AG04450 (cell line): ENCODE measurements around the gene TTLL9. TPM values are rescaled to one million over a fixed set of nuclear protein-coding genes. Genes with fewer than 3 reads are reported as not detected.
"Not testable (repeated sequence)": the region's sequence is repeated elsewhere in the genome, so short reads cannot be mapped to it uniquely, and the experiment has no call there.

Experiments
- CTCF ChIA-PET: fragments of 300-600, 350-600 bp; formaldehyde crosslinking; extraction: SDS; loops from one replicate; lab custom pipeline; 2022; ENCODE audit warnings: antibody characterized with exemption, inconsistent platforms; lab: Charles Lee
- POLR2A ChIA-PET: fragments of 350-600 bp; formaldehyde crosslinking; extraction: SDS; loops from one replicate; lab custom pipeline; 2021; ENCODE audit warnings: antibody characterized with exemption, inconsistent platforms; lab: Yijun Ruan, JAX
- DNase-seq: peaks from one replicate; pipeline ENCODE4 v3.0.0-alpha.2; 2011; ENCODE audit warnings: low read depth, low spot score
- H3K27ac ChIP-seq: one replicate; pipeline ENCODE4 v1.5.1; 2012; ENCODE audit warnings: low read depth, low read length, control low read depth
- H3K27me3 ChIP-seq: one replicate; pipeline ENCODE4 v1.6.0; 2012; ENCODE audit warnings: low read length; ENCODE audit not compliant: control insufficient read depth, insufficient read depth
- H3K4me3 ChIP-seq: 2 replicates; pipeline ENCODE4 v1.5.1; 2011; ENCODE audit warnings: mild to moderate bottlenecking, low read depth, low read length, control low read depth
- H3K9me3 ChIP-seq: 2 replicates; pipeline ENCODE4 v1.5.1; 2012; ENCODE audit warnings: low read length; ENCODE audit not compliant: control insufficient read depth, insufficient read depth
- CTCF ChIP-seq: IDR thresholded peaks from 2 replicates; pipeline ENCODE4 v1.5.1; 2011; ENCODE audit warnings: low read depth, low read length, control low read depth, inconsistent platforms
- polyA plus RNA-seq: library from polyadenylated mRNA; depleted of rRNA; stranded (reverse); fragments of >200 nt; gene quantifications from 2 replicates; pipeline ENCODE4 v1.2.3, GENCODE V29; 2011

TTLL9 gene
- polyA plus RNA-seq, 1 experiment, result not detected

- no peak for DNase-seq
- Histone ChIP-seq H3K9me3 (no peaks in the 10 kb centered on the region), H3K27me3 (peaks cover 4% of the 10 kb centered on the region), H3K4me3 (no peak overlapping the region), H3K27ac (no peak overlapping the region)
- POLR2A ChIA-PET, result no interaction called here
- CTCF ChIA-PET, result interaction anchor here (1.2 to 6.7 kb wide), 6 partner anchors 21 to 206 kb away, joined by 3 to 73 read pairs (median 14); partner anchors contain the start of genes FOXS1 and PDRG1
- no peak for TF ChIP-seq CTCF
Measured at GRCh38 chr20:31824125-31824485, 46.3 kb upstream of the TTLL9 start.

- POLR2A ChIA-PET, result no interaction called here
- H3K27ac ChIP-seq, result no peak overlapping the region
- TF ChIP-seq CTCF, result no peak
- H3K27me3 ChIP-seq, result peaks cover 4% of the 10 kb centered on the region
- no peak for DNase-seq
- H3K9me3 ChIP-seq, result no peaks in the 10 kb centered on the region
- H3K4me3 ChIP-seq, result no peak overlapping the region
- CTCF ChIA-PET, result interaction anchor here (1.3 to 6.7 kb wide), 6 partner anchors 20 to 206 kb away, joined by 3 to 73 read pairs (median 14); partner anchors contain the start of genes FOXS1 and PDRG1
Measured at GRCh38 chr20:31824554-31825313, 45.7 kb upstream of the TTLL9 start.

- CTCF ChIA-PET, result interaction anchor here (1.5 to 6.7 kb wide), 2 partner anchors 12 to 205 kb away, joined by 3 to 73 read pairs; no protein-coding TSS in a partner anchor
- POLR2A ChIA-PET, result no interaction called here
- no peak overlapping the region for H3K27ac ChIP-seq
- no peak for TF ChIP-seq CTCF
- H3K27me3 ChIP-seq, result peaks cover 4% of the 10 kb centered on the region
- no peak overlapping the region for H3K4me3 ChIP-seq
- H3K9me3 ChIP-seq, result no peaks in the 10 kb centered on the region
- no peak for DNase-seq
Measured at GRCh38 chr20:31826074-31826473, 44.4 kb upstream of the TTLL9 start.

- no peak overlapping the region for H3K27ac ChIP-seq
- peaks cover 6% of the 10 kb centered on the region for H3K27me3 ChIP-seq
- no peaks in the 10 kb centered on the region for H3K9me3 ChIP-seq
- no peak for DNase-seq
- H3K4me3 ChIP-seq, result no peak overlapping the region
- no peak for TF ChIP-seq CTCF
- POLR2A ChIA-PET, result interaction anchor here (0.6 to 0.8 kb wide), 2 partner anchors 123 to 125 kb away, joined by 3 read pairs; partner anchors contain the start of gene PDRG1
- CTCF ChIA-PET, result interaction anchor here (1.5 to 6.7 kb wide), 2 partner anchors 11 to 204 kb away, joined by 3 to 73 read pairs; no protein-coding TSS in a partner anchor
Measured at GRCh38 chr20:31827059-31827458, 43.4 kb upstream of the TTLL9 start.

- H3K9me3 ChIP-seq, DNase-seq, H3K27ac ChIP-seq, POLR2A ChIA-PET, CTCF ChIA-PET, H3K4me3 ChIP-seq, H3K27me3 ChIP-seq: not testable (repeated sequence)
Measured at GRCh38 chr20:31828016-31828415, 42.4 kb upstream of the TTLL9 start.
